Putamen (tissue), 1 donor: Measurements from ENCODE around the gene ARRDC4.
A peak's percentile ranks its signal among the peaks of the same experiment; 100 is the strongest.

Experiments used
- DNase-seq: peaks from one replicate; pipeline ENCODE4 v3.0.0-alpha.2; 2016; ENCODE audit warnings: low spot score

ARRDC4 gene

GRCh38 chr15:97960364-97961066 lies at the start of gene ARRDC4:
TSS of gene ARRDC4 (plus strand) at chr15:97960703. CDS start at chr15:97960862, 159 bp downstream.
- peak; percentile 100 for DNase-seq

GRCh38 chr15:97914711-97915110 lies 45.8 kb upstream of the ARRDC4 start:
- DNase-seq = no peak

DNA sequence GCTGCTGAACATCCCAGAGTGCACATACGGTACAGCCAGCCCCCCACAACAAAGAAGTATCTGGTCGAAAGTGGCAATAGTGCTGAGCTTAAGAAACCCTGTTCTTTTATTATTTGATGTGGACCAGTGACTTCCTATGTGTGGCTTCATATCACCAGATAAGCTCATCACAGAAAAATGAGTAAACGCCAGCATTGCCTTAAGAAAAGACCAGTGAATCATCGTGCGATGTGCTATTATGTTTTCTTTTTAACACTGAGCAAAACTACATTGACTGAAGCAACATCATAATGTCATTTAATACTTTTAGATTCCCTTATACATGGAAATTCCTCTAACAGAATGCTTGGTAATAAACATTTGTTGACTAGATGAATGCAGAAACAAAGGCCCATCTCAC lies 45.2 kb upstream of the ARRDC4 start:
- DNase-seq = no peak

DNA sequence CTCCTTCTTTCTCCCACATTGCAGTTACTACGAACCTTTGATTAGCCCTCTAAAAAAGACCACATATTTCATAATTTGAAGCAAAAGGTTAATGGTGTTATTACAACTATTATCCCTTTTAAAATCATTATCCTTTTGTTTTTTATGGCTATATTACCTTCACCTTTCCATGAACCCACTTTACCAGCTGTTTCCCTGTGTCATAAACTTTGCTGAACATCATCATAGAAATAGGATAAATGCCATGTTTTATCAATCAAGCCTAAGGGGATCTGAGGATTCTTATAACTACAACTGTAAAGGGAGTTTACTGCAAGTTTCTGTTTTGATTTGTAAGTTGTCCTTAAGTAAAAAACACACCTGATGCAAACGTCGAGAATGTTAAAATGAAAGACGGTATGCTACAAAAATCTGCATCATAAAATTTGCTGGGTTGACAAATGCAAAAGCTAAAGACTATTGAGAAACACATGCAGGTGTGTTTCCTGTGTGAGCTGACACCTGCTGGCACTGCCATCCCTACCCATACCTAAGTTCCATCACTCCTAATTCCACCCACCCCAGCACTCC lies 39.1 kb upstream of the ARRDC4 start:
- no peak for DNase-seq

GRCh38 chr15:97929456-97930229 lies 30.9 kb upstream of the ARRDC4 start:
- no peak for DNase-seq

DNA sequence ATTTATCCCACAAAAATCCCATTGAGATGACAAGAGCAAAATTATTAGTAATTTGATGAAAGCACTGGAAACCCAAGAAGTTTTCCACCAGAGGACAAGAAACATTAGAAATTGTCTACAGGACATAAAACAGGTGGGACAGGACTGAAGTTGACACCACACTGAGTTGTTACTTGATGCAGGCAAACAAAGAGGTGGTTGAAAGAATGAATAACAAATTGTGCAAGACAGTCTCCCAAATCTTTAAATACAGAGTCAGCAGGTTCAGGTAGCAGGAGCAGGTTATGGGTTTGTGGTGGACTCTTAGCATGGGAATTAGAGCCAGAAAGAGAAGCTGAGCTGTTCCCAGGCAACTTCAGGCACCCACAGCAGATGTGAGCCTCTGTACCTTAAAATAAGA lies 30.3 kb upstream of the ARRDC4 start:
- no peak for DNase-seq

GRCh38 chr15:97931314-97931713 lies 29.2 kb upstream of the ARRDC4 start:
- DNase-seq = no peak

DNA sequence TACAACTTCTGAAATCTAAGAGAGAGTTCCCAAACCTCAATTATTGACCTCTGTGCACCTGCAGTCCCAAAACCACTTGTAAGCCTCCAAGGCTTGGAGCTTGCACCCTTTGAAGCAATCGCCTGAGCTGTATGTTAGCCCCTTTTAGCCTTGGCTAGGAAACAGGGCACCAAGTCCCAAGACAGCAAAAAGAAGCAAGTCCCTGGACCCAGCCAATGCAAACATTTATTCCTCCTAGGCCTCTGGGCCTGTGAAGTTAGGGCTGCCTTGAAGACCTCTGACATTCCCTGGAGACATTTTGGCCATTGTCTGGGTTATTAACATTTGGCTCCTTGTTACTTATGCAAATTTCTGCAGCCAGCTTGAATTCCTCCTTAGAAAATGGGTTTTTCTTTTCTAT lies 26.9 kb upstream of the ARRDC4 start:
- DNase-seq = no peak

GRCh38 chr15:97940993-97941392 lies 19.5 kb upstream of the ARRDC4 start:
- DNase-seq = no peak

DNA sequence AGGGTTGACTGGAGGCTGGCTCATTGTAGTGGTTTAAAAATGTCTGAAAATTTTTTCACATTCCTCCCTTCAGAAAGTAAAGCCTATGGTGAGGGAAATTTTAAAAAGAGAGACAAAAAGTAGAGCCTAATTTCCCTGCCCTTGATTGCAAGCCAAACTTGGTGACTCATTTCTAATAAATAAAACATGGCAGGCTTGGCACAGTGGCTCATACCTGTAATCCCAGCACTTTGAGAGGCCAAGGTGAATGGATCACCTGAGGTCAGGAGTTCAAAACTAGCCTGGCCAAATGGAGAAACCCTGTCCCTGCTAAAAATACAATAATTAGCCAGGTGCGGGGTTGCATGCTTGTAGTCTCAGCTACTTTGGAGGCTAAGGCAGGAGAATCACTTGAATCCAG lies 18.9 kb upstream of the ARRDC4 start:
- DNase-seq = no peak

GRCh38 chr15:97944724-97945123 lies 15.8 kb upstream of the ARRDC4 start:
- no peak for DNase-seq

DNA sequence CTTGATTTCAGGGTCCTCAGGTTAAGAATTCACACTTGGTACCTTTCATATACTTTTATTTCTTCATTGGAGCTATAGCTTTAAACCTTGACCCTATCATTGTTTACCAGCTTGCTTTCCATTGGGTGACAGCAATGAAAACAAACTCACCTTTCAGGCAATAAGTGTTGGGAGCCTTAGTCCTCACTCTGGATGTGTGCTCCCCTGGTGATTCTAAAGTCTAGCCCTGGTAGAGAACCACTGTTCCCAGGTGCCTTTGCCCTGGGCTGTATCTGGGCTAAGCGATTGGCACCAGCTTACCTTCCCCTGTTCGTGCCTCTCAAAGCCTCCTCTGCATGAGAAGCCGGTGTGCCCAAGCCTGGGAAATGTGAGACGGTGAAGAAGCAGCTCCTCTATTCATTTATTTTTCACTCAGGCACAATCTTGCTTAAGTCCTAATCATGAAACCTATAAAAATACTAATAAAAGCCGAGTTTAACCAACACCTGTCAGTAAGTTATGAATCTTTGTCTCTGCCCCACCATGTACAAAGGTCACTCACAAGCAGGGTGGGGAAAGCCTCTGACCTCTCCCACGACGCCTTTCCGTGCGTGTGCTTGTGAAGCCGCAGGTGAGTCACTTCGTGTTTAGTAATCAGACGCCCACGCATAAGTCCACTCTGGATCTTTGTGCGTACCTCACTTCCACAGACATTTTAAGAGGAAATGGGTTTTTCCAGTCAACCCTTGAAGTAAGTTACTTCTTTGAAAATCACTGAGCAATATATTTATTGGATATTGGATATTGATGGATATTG lies 12.8 kb upstream of the ARRDC4 start:
- DNase-seq = no peak

DNA sequence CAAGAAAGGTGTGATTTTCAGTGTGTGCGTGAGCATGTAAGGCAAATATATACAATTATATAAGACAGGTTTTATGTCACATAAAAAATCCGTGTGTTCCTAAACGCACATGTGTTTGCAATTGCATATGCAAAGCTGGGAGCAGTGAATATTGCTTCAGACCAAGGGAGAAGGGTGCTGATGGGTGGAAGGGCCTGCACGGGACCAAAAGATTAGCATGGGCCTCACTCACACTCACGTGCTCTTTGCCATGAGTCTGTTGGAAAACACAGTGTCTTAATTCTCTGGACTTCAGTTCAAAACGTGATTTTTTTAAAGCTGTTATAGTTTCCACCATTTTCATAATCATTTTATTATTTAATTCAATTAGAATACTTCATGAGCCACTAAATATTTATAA lies 7.2 kb upstream of the ARRDC4 start:
- no peak for DNase-seq

DNA sequence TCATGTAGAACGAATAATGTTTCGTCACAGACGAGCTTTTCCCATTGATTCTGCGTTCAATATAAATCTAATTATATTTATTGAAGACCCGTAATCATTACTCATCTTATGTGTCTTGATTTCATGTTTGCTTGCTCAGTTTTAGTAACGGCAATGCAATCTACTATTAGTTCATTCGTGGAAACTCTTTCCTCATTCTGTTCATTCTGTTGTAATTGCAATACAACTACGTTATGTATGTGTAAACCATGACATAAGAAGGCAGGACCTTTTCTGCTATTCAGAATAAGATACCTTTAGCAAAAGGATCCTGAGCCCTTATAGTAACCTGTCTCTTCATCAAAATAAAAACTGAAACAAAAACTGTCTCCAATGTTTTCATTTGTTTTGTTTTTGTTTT lies 6.8 kb upstream of the ARRDC4 start:
- no peak for DNase-seq

DNA sequence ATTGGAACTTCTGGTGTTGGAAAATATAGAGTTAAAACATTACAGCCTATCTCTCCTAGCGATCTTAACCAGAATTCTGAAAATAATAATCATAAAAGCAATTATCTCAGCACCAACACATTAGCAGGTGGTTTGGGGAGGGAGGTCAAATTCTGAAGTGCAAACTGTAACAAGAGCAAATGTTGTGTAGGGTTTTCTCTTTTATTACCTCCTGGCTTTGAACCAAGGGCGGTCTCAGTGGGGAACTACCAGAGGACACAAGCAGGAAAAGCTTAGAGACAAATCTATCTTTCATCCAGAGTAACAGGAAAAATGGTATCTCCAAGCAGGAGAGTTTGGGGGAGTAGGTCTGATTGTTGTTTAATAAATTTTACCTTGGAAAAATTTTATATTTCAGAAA lies 5.5 kb upstream of the ARRDC4 start:
- DNase-seq = no peak

- no peak for DNase-seq
These were observed 5.0 kb upstream of the ARRDC4 start for GRCh38 chr15:97955529-97955928.

GRCh38 chr15:97959724-97960363 lies 659 bp upstream of the ARRDC4 start:
- no peak for DNase-seq

DNA sequence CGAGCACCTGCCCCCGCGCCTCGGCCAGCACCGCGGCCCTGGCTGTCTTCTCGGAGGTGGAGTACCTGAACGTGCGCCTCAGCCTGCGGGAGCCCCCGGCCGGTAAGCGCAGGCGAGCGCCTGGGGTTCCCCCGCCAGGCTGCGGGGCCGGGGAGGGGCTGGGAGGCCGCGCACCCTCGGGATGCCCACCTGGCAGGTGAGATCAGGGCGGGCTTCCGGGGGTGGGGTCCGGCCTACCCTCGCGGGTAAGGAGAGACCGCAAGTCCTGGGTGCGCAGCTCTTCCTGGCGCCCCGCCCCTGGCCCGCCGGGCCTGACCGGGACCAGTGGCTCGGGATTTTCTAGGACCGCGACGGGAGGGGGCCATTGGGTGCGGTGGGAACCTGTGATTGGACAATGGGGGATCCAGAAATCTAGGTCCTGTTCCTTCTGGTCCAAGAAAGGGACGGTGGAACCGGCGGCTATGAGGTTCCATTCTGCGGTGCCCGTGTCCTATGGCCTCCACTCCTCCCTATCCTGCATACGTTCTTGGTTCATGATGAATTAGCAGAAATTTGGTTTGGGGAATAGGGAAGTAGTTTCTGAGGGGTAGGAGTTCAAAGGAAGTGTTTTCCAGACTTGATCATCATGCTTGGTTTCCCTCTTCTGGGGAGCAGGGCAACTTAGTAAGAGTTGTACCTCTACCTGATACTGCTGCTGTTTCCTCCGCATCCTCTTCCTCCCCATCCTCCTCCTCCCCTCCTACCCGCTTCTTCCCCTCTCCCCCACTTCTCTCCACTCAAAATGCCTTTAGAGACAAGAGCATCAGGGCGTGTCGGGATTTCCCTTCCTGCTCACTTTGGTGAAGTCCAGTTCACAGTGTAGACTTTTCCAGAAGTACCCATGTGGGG lies 808 bp downstream of the ARRDC4 start:
- DNase-seq = peak; percentile 25

DNA sequence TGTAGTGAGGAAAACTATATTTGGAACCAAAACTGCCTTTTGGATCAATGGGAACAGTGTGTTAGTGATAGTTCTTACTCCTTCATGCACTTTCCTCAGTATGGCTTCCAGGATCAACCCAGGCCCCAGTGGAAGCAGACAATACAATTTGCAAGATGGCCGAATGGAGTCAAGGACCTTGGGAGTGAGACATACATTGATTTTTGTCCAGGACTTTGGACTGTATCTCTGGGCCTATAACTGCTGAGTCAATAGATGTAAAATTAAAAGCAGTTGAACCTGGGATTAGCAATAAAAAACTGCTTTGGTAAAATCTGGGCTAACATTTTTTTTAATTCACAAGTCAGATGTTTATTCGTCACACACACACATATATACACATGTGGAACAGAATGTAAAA lies 1.8 kb downstream of the ARRDC4 start:
- DNase-seq = no peak

DNA sequence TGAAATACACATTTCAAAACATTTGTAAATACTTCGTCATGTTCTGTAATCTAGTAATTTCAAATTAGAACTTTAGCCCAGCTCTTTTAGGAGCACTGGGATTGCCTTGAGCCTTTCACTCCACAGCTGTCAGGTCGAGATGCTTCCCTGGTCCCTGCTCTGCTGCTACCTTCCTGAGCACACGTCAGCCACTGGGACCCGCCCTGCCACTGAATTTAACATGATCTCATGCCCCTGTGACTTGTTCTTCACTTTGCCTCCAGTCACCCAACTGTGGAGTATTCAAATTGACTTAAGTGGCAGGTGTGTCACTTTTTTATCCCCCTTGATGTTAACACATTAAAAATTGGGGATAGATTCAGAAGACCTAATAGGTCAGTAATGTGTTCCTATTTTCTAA lies 3.3 kb downstream of the ARRDC4 start:
- DNase-seq = no peak

DNA sequence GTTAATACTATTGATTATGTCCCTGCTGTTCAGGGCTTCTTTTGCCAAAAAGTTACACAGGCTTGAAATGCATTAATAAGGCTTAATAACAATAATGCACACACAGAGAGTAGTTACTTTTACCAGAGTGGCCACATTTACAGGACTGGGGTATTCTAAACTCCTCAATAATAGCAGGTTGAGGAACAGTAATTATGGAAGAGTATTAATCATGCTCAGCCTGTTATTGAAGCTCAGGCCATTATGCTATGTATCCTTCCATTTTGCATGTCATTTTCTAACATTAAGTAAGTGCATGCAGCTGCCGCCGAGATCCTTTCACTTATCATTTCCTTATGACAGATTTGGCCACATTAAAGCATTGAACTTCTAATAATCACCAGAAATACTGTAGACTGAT lies 5.7 kb downstream of the ARRDC4 start:
- no peak for DNase-seq
